Right cardiac atrium (tissue), 5 donors: ENCODE measurements around the gene DDIT4. TPM values are rescaled to one million over a fixed set of nuclear protein-coding genes. Genes with fewer than 3 reads are reported as not detected.

Source experiments
- ATAC-seq, 2 donors: fragments of 200-7000 bp; cut with Tn5 transposase; one replicate each; pipeline versions ENCODE4 v1.8.0 to v1.9.1; 2020; ENCODE audit warnings: moderate library complexity in 2 of 2, mild to moderate bottlenecking in 1 of 2
- DNase-seq, 3 donors: peaks; one replicate each; pipeline ENCODE4 v3.0.0-alpha.2; 2020
- H3K27ac ChIP-seq: one replicate; pipeline ENCODE4 v1.5.1; 2013; ENCODE audit warnings: mild to moderate bottlenecking, low read length, control low read depth, moderate library complexity
- H3K27me3 ChIP-seq: one replicate; pipeline ENCODE4 v1.6.1; 2013; ENCODE audit not compliant: control insufficient read depth, insufficient read depth
- H3K4me1 ChIP-seq: one replicate; pipeline ENCODE4 v1.6.1; 2013; ENCODE audit warnings: low read length; ENCODE audit not compliant: control insufficient read depth, insufficient read depth
- H3K4me3 ChIP-seq: one replicate; pipeline ENCODE4 v1.5.1; 2013; ENCODE audit warnings: low read length, control low read depth
- H3K9me3 ChIP-seq: one replicate; pipeline ENCODE4 v1.6.1; 2013; ENCODE audit warnings: low read length; ENCODE audit not compliant: control insufficient read depth
- WGBS: extraction: QIAGEN DNeasy Blood & Tissue Kit; methylation state at CpG from one replicate; pipeline ENCODE4 v1.1.7; 2013; 5-methylcytosine and 5-hydroxymethylcytosine counted together
- intact Hi-C, 4 donors: fragments of 100-400 bp; cut with DNase I; formaldehyde crosslinking; loops; one replicate each; pipeline versions ENCODE4 v1.11.0 to v1.14.0; 2022 to 2023
- polyA plus RNA-seq: library from polyadenylated mRNA; stranded (reverse); fragments of 200-250 nt; gene quantifications from one replicate; pipeline ENCODE4 v1.2.3, GENCODE V29; 2013
- total RNA-seq, 4 donors: library from RNA; stranded (reverse); fragmentation: NEBNext Ultra II Directional; extraction: Animal tissue kit (Norgen Biotek cat#: 25700); gene quantifications; one replicate each; pipeline ENCODE4 v1.2.1, GENCODE V29; 2021
- donor health status: healthy with polysubstance abuse.
- donor health status: DM: no; HTN: yes; CAD: no.
- donor health status: DM: no; HTN: no; CAD: no.
- donor health status: DM: no; HTN: yes; CAD: no; lungs with severe emphysema.
- donor health status: DM: yes; HTN: yes; CAD: no.

The DDIT4 gene
- total and polyA plus RNA-seq, 5 donors = 33.0 to 113 (median 69.0) TPM

- intact Hi-C loops = no loop called here
- peak; percentile 89 to 96 (median 96) for DNase-seq
- peaks cover 20% of the 10 kb centered on the region for H3K4me1 ChIP-seq
Observed at GRCh38 chr10:72260239-72260975, 13.3 kb upstream of the DDIT4 start.

GRCh38 chr10:72260976-72261783 lies 12.5 kb upstream of the DDIT4 start:
- H3K4me3 ChIP-seq = peak overlapping the region; percentile 45
- WGBS = 4% methylated on average over 30 of the region's 30 CpGs
- H3K27ac ChIP-seq = peak overlapping the region; percentile 98
- peaks cover 20% of the 10 kb centered on the region for H3K4me1 ChIP-seq
- peak; percentile 10 to 15 for ATAC-seq
- intact Hi-C loops = no loop called here
- no peaks in the 10 kb centered on the region for H3K9me3 ChIP-seq
- no peak for DNase-seq
- H3K27me3 ChIP-seq = no peaks in the 10 kb centered on the region

More at GRCh38 chr10:72260239-72260975, 13.3 kb upstream of the DDIT4 start:
- ATAC-seq = peak; percentile 92 to 93
- 10% methylated on average over 19 of the region's 19 CpGs for WGBS
- Histone ChIP-seq H3K4me3 (no peak overlapping the region), H3K27ac (peak overlapping the region; percentile 95), H3K9me3 (no peaks in the 10 kb centered on the region), H3K27me3 (no peaks in the 10 kb centered on the region)

GRCh38 chr10:72261784-72262404 lies 11.8 kb upstream of the DDIT4 start:
- no peak for ATAC-seq
- WGBS = 94% methylated on average over 7 of the region's 7 CpGs

GRCh38 chr10:72263613-72264241 lies 10.0 kb upstream of the DDIT4 start:
- intact Hi-C loops = no loop called here
- no peak overlapping the region for H3K27ac ChIP-seq
- H3K27me3 ChIP-seq = no peaks in the 10 kb centered on the region
- H3K4me1 ChIP-seq = peaks cover 13% of the 10 kb centered on the region
- no peaks in the 10 kb centered on the region for H3K9me3 ChIP-seq
- ATAC-seq (no peak), DNase-seq (peak in 1 of 3 donors; percentile 19)
- 73% methylated on average over 6 of the region's 6 CpGs for WGBS
- H3K4me3 ChIP-seq = no peak overlapping the region

More at GRCh38 chr10:72261784-72262404, 11.8 kb upstream of the DDIT4 start:
- Histone ChIP-seq H3K9me3 (no peaks in the 10 kb centered on the region), H3K4me3 (no peak overlapping the region), H3K27me3 (no peaks in the 10 kb centered on the region), H3K4me1 (peaks cover 17% of the 10 kb centered on the region), H3K27ac (peak overlapping the region; percentile 98)
- intact Hi-C loops = no loop called here
- no peak for DNase-seq

GRCh38 chr10:72264536-72264935 lies 9.2 kb upstream of the DDIT4 start:
- no peak for ATAC-seq
- WGBS = 92% methylated on average over 1 of the region's 1 CpG
- intact Hi-C loops = no loop called here
- H3K27me3 ChIP-seq = no peaks in the 10 kb centered on the region
- no peak overlapping the region for H3K4me3 ChIP-seq
- peaks cover 11% of the 10 kb centered on the region for H3K4me1 ChIP-seq
- DNase-seq = no peak
- no peaks in the 10 kb centered on the region for H3K9me3 ChIP-seq
- no peak overlapping the region for H3K27ac ChIP-seq

- Histone ChIP-seq H3K27ac (no peak overlapping the region), H3K4me1 (peaks cover 2% of the 10 kb centered on the region), H3K9me3 (no peaks in the 10 kb centered on the region), H3K4me3 (no peak overlapping the region), H3K27me3 (no peaks in the 10 kb centered on the region)
- intact Hi-C loops = no loop called here
- DNase-seq = peak in 1 of 3 donors; percentile 9
- ATAC-seq = no peak
- 79% methylated on average over 6 of the region's 6 CpGs for WGBS
Observed at GRCh38 chr10:72265508-72265907, 8.2 kb upstream of the DDIT4 start.

- H3K27me3 ChIP-seq = no peaks in the 10 kb centered on the region
- peaks cover 2% of the 10 kb centered on the region for H3K4me1 ChIP-seq
- no peaks in the 10 kb centered on the region for H3K9me3 ChIP-seq
- ATAC-seq (no peak), DNase-seq (peak in 1 of 3 donors; percentile 4)
- intact Hi-C loops = no loop called here
- H3K4me3 ChIP-seq = no peak overlapping the region
- WGBS = 90% methylated on average over 11 of the region's 11 CpGs
- no peak overlapping the region for H3K27ac ChIP-seq
Observed at GRCh38 chr10:72265990-72266865, 7.5 kb upstream of the DDIT4 start.

- 89% methylated on average over 6 of the region's 6 CpGs for WGBS
- ATAC-seq = no peak
Observed at GRCh38 chr10:72267381-72267780, 6.3 kb upstream of the DDIT4 start.

GRCh38 chr10:72267819-72268399 lies 5.8 kb upstream of the DDIT4 start:
- Histone ChIP-seq H3K4me3 (no peak overlapping the region), H3K4me1 (no peaks in the 10 kb centered on the region), H3K27me3 (no peaks in the 10 kb centered on the region), H3K9me3 (no peaks in the 10 kb centered on the region), H3K27ac (no peak overlapping the region)
- intact Hi-C loops = no loop called here
- 95% methylated on average over 15 of the region's 15 CpGs for WGBS
- DNase-seq = peak in 1 of 3 donors; percentile 44
- no peak for ATAC-seq

More at GRCh38 chr10:72267381-72267780, 6.3 kb upstream of the DDIT4 start:
- Histone ChIP-seq H3K9me3 (no peaks in the 10 kb centered on the region), H3K27ac (no peak overlapping the region), H3K4me1 (no peaks in the 10 kb centered on the region), H3K27me3 (no peaks in the 10 kb centered on the region), H3K4me3 (no peak overlapping the region)
- no peak for DNase-seq
- intact Hi-C loops = no loop called here
